Measurements from ENCODE around the gene CBX5. TPM values are rescaled to one million over a fixed set of nuclear protein-coding genes. Genes with fewer than 3 reads are reported as not detected.

Gene CBX5
- total RNA-seq, 1 experiment from 2014 or later = 85.5 TPM

- no peak overlapping the region for H3K4me3 Mint-ChIP-seq (ENCODE audit: unreplicated experiment)
- no peak for DNase-seq
- no TSS peak for BruUV-seq (replicated peaks)
- peaks cover 9% of the 10 kb centered on the region for H3K4me1 Mint-ChIP-seq (ENCODE audit: low read depth, unreplicated experiment)
- H3K27ac Mint-ChIP-seq (ENCODE audit: unreplicated experiment) = no peak overlapping the region
- no peaks in the 10 kb centered on the region for H3K36me3 Mint-ChIP-seq (ENCODE audit: insufficient read depth, unreplicated experiment)
- H3K36me3 ChIP-seq (ENCODE audit: control insufficient read depth, insufficient read depth, low read length) = no peaks in the 10 kb centered on the region
- CTCF ChIA-PET = interaction anchor here (0.6 to 3.8 kb wide), 7 partner anchors 8 to 215 kb away, joined by 4 to 80 read pairs (median 9); partner anchors contain the start of genes HOXC10, HOXC8 and SMUG1
- no peaks in the 10 kb centered on the region for H3K27me3 ChIP-seq (replicated peaks; ENCODE audit: control insufficient read depth, insufficient read depth, low read length)
- POLR2A ChIA-PET = no interaction called here
- no peak overlapping the region for H3K4me3 ChIP-seq (ENCODE audit: low read depth, low read length)
- no peaks in the 10 kb centered on the region for H3K9me3 Mint-ChIP-seq (ENCODE audit: unreplicated experiment)
- H3K27me3 Mint-ChIP-seq (ENCODE audit: insufficient read depth, unreplicated experiment) = no peaks in the 10 kb centered on the region
- no peak for TF ChIP-seq CTCF (IDR thresholded peaks at IDR 0.05; ENCODE audit: insufficient read depth in 1 of 2, low read depth in 1 of 2, low read length in 1 of 2, severe bottlenecking in 1 of 2, unreplicated experiment in 1 of 2)
- peaks cover 2% of the 10 kb centered on the region for H3K4me1 ChIP-seq
- H3K9me3 ChIP-seq = no peaks in the 10 kb centered on the region
- intact Hi-C loops (cut with micrococcal nuclease; ENCODE audit: unreplicated experiment) = no loop called here
These were observed 79.5 kb downstream of the CBX5 start for GRCh38 chr12:54200412-54200811.

- Mint-ChIP-seq H3K4me1 (ENCODE audit: low read depth, unreplicated experiment) (peaks cover 14% of the 10 kb centered on the region), H3K4me3 (ENCODE audit: unreplicated experiment) (no peak overlapping the region), H3K36me3 (ENCODE audit: insufficient read depth, unreplicated experiment) (no peaks in the 10 kb centered on the region), H3K27ac (ENCODE audit: unreplicated experiment) (no peak overlapping the region), H3K27me3 (ENCODE audit: insufficient read depth, unreplicated experiment) (no peaks in the 10 kb centered on the region), H3K9me3 (ENCODE audit: unreplicated experiment) (no peaks in the 10 kb centered on the region)
- ChIA-PET POLR2A (no interaction called here), CTCF (interaction anchor here (0.6 to 3.8 kb wide), 3 partner anchors 137 to 215 kb away, joined by 4 to 80 read pairs (median 24); partner anchors contain the start of genes HOXC10 and HOXC8)
- H3K9me3 ChIP-seq = no peaks in the 10 kb centered on the region
- peaks cover 7% of the 10 kb centered on the region for H3K4me1 ChIP-seq
- TF ChIP-seq CTCF (IDR thresholded peaks at IDR 0.05; ENCODE audit: insufficient read depth in 1 of 2, low read depth in 1 of 2, low read length in 1 of 2, severe bottlenecking in 1 of 2, unreplicated experiment in 1 of 2) = no peak
- DNase-seq = no peak
- no peaks in the 10 kb centered on the region for H3K27me3 ChIP-seq (replicated peaks; ENCODE audit: control insufficient read depth, insufficient read depth, low read length)
- no peak overlapping the region for H3K4me3 ChIP-seq (ENCODE audit: low read depth, low read length)
- intact Hi-C loops (cut with micrococcal nuclease; ENCODE audit: unreplicated experiment) = no loop called here
- no TSS peak for BruUV-seq (replicated peaks)
- H3K36me3 ChIP-seq (ENCODE audit: control insufficient read depth, insufficient read depth, low read length) = no peaks in the 10 kb centered on the region
These were observed 80.0 kb downstream of the CBX5 start for GRCh38 chr12:54199917-54200316.

GRCh38 chr12:54199034-54199433, 80.9 kb downstream of the CBX5 start:
- ChIA-PET CTCF (interaction anchor here (3.8 kb wide), 1 partner anchor 192 kb away, joined by 80 read pairs; the partner anchor contains the start of gene HOXC8), POLR2A (no interaction called here)
- Mint-ChIP-seq H3K9me3 (ENCODE audit: unreplicated experiment) (no peaks in the 10 kb centered on the region), H3K4me1 (ENCODE audit: low read depth, unreplicated experiment) (peaks cover 16% of the 10 kb centered on the region), H3K36me3 (ENCODE audit: insufficient read depth, unreplicated experiment) (no peaks in the 10 kb centered on the region), H3K27me3 (ENCODE audit: insufficient read depth, unreplicated experiment) (no peaks in the 10 kb centered on the region), H3K27ac (ENCODE audit: unreplicated experiment) (no peak overlapping the region), H3K4me3 (ENCODE audit: unreplicated experiment) (no peak overlapping the region)
- intact Hi-C loops (cut with micrococcal nuclease; ENCODE audit: unreplicated experiment) = no loop called here
- DNase-seq = no peak
- no peak for TF ChIP-seq CTCF (IDR thresholded peaks at IDR 0.05; ENCODE audit: insufficient read depth in 1 of 2, low read depth in 1 of 2, low read length in 1 of 2, severe bottlenecking in 1 of 2, unreplicated experiment in 1 of 2)
- Histone ChIP-seq H3K27me3 (replicated peaks; ENCODE audit: control insufficient read depth, insufficient read depth, low read length) (no peaks in the 10 kb centered on the region), H3K9me3 (no peaks in the 10 kb centered on the region), H3K36me3 (ENCODE audit: control insufficient read depth, insufficient read depth, low read length) (no peaks in the 10 kb centered on the region), H3K4me1 (peaks cover 11% of the 10 kb centered on the region), H3K4me3 (ENCODE audit: low read depth, low read length) (no peak overlapping the region)
- BruUV-seq (replicated peaks) = no TSS peak
